ENCODE measurements around the gene IL15.

DNA sequence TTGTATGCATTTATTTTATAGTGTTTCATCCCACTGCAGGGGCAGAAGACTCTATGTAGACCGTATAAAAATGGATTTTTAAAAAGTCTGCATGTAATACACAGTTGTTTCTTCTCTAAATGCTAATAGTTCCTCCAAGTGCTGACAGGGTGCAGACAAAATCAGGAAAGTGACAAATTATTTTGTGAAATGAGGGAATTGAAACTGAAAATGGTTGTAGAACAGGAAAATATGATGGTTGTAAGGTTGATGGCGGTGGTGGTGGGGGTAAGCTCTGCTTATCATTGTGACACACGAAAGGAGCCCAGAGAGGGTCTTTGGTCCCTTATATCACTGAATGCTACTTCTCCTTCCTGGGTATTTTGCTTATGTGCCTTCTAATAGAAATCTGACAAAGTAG lies 4.3 kb downstream of the IL15 start:
- TF ChIP-seq CTCF (IDR thresholded peaks at IDR 0.05) (no peak), POLR2A (IDR thresholded peaks at IDR 0.05) (no peak)

All from testis (tissue), 2 donors.